DMS53 treated with DMSO at 0.1 percent for 48 hours (cell line): ENCODE measurements around the gene NADSYN1.
"Not testable (repeated sequence)": the region's sequence is repeated elsewhere in the genome, so short reads cannot be mapped to it uniquely, and the experiment has no call there.

Experiments
- DNase-seq: peaks from one replicate; lab custom pipeline; 2025; ENCODE audit not compliant: unreplicated experiment; lab: John Stamatoyannopoulos, UW

The NADSYN1 gene

GRCh38 chr11:71453037-71453917, at the start of gene NADSYN1:
Gene NADSYN1, plus strand, starts transcription at chr11:71453203. Its CDS starts 94 bp downstream, at chr11:71453297.
- peak; percentile 99 for DNase-seq

GRCh38 chr11:71404209-71404608, 48.8 kb upstream of the NADSYN1 start:
- DNase-seq, result no peak

GRCh38 chr11:71406681-71407080, 46.3 kb upstream of the NADSYN1 start:
- peak; percentile 62 for DNase-seq

- DNase-seq, result no peak
Observed at GRCh38 chr11:71407356-71407755, 45.6 kb upstream of the NADSYN1 start.

- no peak for DNase-seq
Observed at GRCh38 chr11:71408826-71409225, 44.2 kb upstream of the NADSYN1 start.

- DNase-seq, result no peak
Observed at GRCh38 chr11:71410363-71410966, 42.5 kb upstream of the NADSYN1 start.

- DNase-seq, result no peak
Observed at GRCh38 chr11:71414645-71415044, 38.4 kb upstream of the NADSYN1 start.

- DNase-seq, result no peak
Observed at GRCh38 chr11:71418643-71419042, 34.4 kb upstream of the NADSYN1 start.

- peak; percentile 93 for DNase-seq
Observed at GRCh38 chr11:71420455-71421241, 32.4 kb upstream of the NADSYN1 start.

- no peak for DNase-seq
Observed at GRCh38 chr11:71421392-71421950, 31.5 kb upstream of the NADSYN1 start.

GRCh38 chr11:71422318-71422717, 30.7 kb upstream of the NADSYN1 start:
- DNase-seq, result not testable (repeated sequence)

GRCh38 chr11:71423181-71423790, 29.7 kb upstream of the NADSYN1 start:
- DNase-seq, result peak; percentile 31

GRCh38 chr11:71425409-71425808, 27.6 kb upstream of the NADSYN1 start:
- no peak for DNase-seq

- DNase-seq, result no peak
Observed at GRCh38 chr11:71425860-71426259, 27.1 kb upstream of the NADSYN1 start.

- no peak for DNase-seq
Observed at GRCh38 chr11:71426413-71426812, 26.6 kb upstream of the NADSYN1 start.

- no peak for DNase-seq
Observed at GRCh38 chr11:71428861-71429435, 24.1 kb upstream of the NADSYN1 start.

- DNase-seq, result no peak
Observed at GRCh38 chr11:71429701-71430100, 23.3 kb upstream of the NADSYN1 start.

GRCh38 chr11:71430166-71430565, 22.8 kb upstream of the NADSYN1 start:
- DNase-seq, result no peak

- DNase-seq, result no peak
Observed at GRCh38 chr11:71431271-71431670, 21.7 kb upstream of the NADSYN1 start.
